Measurements from ENCODE around the gene SMS. TPM values are rescaled to one million over a fixed set of nuclear protein-coding genes. Genes with fewer than 3 reads are reported as not detected.

The SMS gene
- total RNA-seq, 1 experiment from 2014 or later: 172 TPM

DNA sequence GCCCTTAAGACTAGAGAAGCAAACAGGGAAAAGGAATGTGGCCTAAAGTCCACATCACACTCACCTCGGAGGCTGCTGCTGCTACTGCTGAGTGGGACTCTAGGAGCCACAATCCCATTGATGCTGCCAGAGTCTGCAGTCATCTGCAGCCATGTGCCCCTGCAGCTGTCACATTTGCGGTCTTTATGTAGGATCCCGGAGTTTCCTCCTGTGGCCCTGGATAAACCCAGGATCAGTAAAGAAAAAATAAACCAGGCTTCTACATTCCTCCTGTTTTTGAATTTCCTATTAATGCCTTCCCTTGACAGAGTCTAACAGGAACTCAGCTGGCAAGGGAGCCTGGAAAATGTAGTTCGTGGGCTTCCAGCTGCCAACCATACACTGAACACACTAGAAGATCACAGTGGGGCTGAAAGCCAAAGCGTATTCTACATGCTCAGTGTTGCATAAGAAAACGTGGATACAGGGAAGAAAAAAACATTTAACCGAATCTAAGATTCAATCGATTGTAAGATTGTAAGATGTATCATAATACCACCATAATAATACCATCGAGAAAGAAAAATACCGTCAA lies 81.3 kb downstream of the SMS start:
- ChIA-PET POLR2A (no interaction called here), CTCF (no interaction called here)
- no peaks in the 10 kb centered on the region for H3K9me3 ChIP-seq (ENCODE audit: control insufficient read depth, insufficient read depth, low read depth, low read length)
- TF ChIP-seq, protein P1, sequence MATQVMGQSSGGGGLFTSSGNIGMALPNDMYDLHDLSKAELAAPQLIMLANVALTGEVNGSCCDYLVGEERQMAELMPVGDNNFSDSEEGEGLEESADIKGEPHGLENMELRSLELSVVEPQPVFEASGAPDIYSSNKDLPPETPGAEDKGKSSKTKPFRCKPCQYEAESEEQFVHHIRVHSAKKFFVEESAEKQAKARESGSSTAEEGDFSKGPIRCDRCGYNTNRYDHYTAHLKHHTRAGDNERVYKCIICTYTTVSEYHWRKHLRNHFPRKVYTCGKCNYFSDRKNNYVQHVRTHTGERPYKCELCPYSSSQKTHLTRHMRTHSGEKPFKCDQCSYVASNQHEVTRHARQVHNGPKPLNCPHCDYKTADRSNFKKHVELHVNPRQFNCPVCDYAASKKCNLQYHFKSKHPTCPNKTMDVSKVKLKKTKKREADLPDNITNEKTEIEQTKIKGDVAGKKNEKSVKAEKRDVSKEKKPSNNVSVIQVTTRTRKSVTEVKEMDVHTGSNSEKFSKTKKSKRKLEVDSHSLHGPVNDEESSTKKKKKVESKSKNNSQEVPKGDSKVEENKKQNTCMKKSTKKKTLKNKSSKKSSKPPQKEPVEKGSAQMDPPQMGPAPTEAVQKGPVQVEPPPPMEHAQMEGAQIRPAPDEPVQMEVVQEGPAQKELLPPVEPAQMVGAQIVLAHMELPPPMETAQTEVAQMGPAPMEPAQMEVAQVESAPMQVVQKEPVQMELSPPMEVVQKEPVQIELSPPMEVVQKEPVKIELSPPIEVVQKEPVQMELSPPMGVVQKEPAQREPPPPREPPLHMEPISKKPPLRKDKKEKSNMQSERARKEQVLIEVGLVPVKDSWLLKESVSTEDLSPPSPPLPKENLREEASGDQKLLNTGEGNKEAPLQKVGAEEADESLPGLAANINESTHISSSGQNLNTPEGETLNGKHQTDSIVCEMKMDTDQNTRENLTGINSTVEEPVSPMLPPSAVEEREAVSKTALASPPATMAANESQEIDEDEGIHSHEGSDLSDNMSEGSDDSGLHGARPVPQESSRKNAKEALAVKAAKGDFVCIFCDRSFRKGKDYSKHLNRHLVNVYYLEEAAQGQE (IDR thresholded peaks at IDR 0.05; ENCODE audit: insufficient read depth in 1 of 2, low read depth in 2 of 2, low read length in 1 of 2): no peak
- TF ChIP-seq, protein P2, sequence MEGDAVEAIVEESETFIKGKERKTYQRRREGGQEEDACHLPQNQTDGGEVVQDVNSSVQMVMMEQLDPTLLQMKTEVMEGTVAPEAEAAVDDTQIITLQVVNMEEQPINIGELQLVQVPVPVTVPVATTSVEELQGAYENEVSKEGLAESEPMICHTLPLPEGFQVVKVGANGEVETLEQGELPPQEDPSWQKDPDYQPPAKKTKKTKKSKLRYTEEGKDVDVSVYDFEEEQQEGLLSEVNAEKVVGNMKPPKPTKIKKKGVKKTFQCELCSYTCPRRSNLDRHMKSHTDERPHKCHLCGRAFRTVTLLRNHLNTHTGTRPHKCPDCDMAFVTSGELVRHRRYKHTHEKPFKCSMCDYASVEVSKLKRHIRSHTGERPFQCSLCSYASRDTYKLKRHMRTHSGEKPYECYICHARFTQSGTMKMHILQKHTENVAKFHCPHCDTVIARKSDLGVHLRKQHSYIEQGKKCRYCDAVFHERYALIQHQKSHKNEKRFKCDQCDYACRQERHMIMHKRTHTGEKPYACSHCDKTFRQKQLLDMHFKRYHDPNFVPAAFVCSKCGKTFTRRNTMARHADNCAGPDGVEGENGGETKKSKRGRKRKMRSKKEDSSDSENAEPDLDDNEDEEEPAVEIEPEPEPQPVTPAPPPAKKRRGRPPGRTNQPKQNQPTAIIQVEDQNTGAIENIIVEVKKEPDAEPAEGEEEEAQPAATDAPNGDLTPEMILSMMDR (IDR thresholded peaks at IDR 0.05): no peak
- TF ChIP-seq POLR2AphosphoS5 (IDR thresholded peaks at IDR 0.05; ENCODE audit: low read depth, low read length): no peak
- TF ChIP-seq SIN3A (IDR thresholded peaks at IDR 0.05; ENCODE audit: borderline replicate concordance, insufficient read depth, low read depth, low read length): no peak
- no peak for TF ChIP-seq TCF7L2 (IDR thresholded peaks at IDR 0.05; ENCODE audit: low read depth, low read length)
- no peak overlapping the region for H3K4me3 ChIP-seq (ENCODE audit: low read depth in 2 of 2, low read length in 2 of 2)
- in situ Hi-C loops (cut with HindIII; ENCODE audit: low pct_unique_long_range_greater_than_20kb, low sequenced_read_pairs) (no loop called here), intact Hi-C loops (cut with micrococcal nuclease; ENCODE audit: unreplicated experiment) (no loop called here)
- no peaks in the 10 kb centered on the region for H3K36me3 ChIP-seq (ENCODE audit: control insufficient read depth, insufficient read depth, low read length)
- no peaks in the 10 kb centered on the region for H3K27me3 ChIP-seq (ENCODE audit: control insufficient read depth, insufficient read depth, low read length)
- no peak for DNase-seq (ENCODE audit: low read depth, low spot score)
- ATAC-seq: no peak
- H3K4me1 ChIP-seq (ENCODE audit: control insufficient read depth, insufficient read depth, low read length): no peaks in the 10 kb centered on the region
- no TSS peak for BruUV-seq (replicated peaks)
- H3K27ac ChIP-seq (ENCODE audit: low read length): no peak overlapping the region

DNA sequence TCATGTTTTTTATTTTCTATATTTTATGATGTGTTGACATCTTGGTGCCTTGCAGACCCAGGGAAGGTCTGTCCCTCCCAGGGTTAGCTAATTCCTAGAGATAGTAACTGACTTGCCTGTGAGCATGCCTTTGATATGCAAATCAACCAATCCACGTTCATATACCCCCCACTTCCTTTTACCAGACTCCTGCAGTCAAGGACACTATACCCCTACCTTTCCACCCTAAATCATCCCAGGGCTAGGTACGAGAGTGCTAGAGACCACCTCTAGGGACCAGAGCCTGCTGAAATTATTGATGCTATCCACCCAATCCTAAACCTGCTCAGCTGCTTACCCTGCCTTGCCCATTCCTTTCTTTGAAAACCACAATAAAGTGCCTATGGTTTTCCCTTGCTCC lies 84.1 kb downstream of the SMS start:
- ChIA-PET CTCF (no interaction called here), POLR2A (no interaction called here)
- H3K4me3 ChIP-seq (ENCODE audit: low read depth in 2 of 2, low read length in 2 of 2): no peak overlapping the region
- no peaks in the 10 kb centered on the region for H3K4me1 ChIP-seq (ENCODE audit: control insufficient read depth, insufficient read depth, low read length)
- BruUV-seq (replicated peaks): no TSS peak
- H3K27me3 ChIP-seq (ENCODE audit: control insufficient read depth, insufficient read depth, low read length): no peaks in the 10 kb centered on the region
- H3K36me3 ChIP-seq (ENCODE audit: control insufficient read depth, insufficient read depth, low read length): no peaks in the 10 kb centered on the region
- intact Hi-C loops (cut with micrococcal nuclease; ENCODE audit: unreplicated experiment) (no loop called here), in situ Hi-C loops (cut with HindIII; ENCODE audit: low pct_unique_long_range_greater_than_20kb, low sequenced_read_pairs) (no loop called here)
- DNase-seq (ENCODE audit: low read depth, low spot score) (no peak), ATAC-seq (no peak)
- H3K27ac ChIP-seq (ENCODE audit: low read length): no peak overlapping the region
- TF ChIP-seq, protein P2 (IDR thresholded peaks at IDR 0.05): no peak
- TF ChIP-seq, protein P1 (IDR thresholded peaks at IDR 0.05; ENCODE audit: insufficient read depth in 1 of 2, low read depth in 2 of 2, low read length in 1 of 2): no peak
- no peak for TF ChIP-seq SIN3A (IDR thresholded peaks at IDR 0.05; ENCODE audit: borderline replicate concordance, insufficient read depth, low read depth, low read length)
- TF ChIP-seq POLR2AphosphoS5 (IDR thresholded peaks at IDR 0.05; ENCODE audit: low read depth, low read length): no peak
- TF ChIP-seq TCF7L2 (IDR thresholded peaks at IDR 0.05; ENCODE audit: low read depth, low read length): no peak
- H3K9me3 ChIP-seq (ENCODE audit: control insufficient read depth, insufficient read depth, low read depth, low read length): no peaks in the 10 kb centered on the region
